Naive thymus-derived CD8-positive, alpha-beta T cell (primary cell): ENCODE measurements around the gene CBS. TPM values are rescaled to one million over a fixed set of nuclear protein-coding genes. Genes with fewer than 3 reads are reported as not detected.

Source experiments
- ATAC-seq, 2 donors: fragments of 150-1000 bp; cut with Tn5 transposase in 1 of 2; sonication (Bioruptor Pico), chemical (Tn5 transposase) in 1 of 2; 1 replicate in 1 of 2; 2 replicates in 1 of 2; pipeline ENCODE4 v1.10.0; 2021; ENCODE audit warnings: mild to moderate bottlenecking in 2 of 2, moderate library complexity in 2 of 2
- POLR2A ChIA-PET: fragments of 350-600 bp; sonication (Branson Sonifier 250); formaldehyde crosslinking; loops from one replicate; lab custom pipeline; 2021; ENCODE audit warnings: antibody characterized with exemption; lab: Charles Lee
- DNase-seq, 10 donors: peaks; one replicate each; pipeline versions ENCODE4 v3.0.0 to v3.0.0-alpha.2; 2020 to 2022
- H3K27ac Mint-ChIP-seq, 10 donors: one replicate each; pipeline ENCODE4 v1.8.0; 2020 to 2022; ENCODE audit warnings: mild to moderate bottlenecking in 10 of 10, mixed read lengths in 10 of 10, moderate library complexity in 4 of 10, inconsistent platforms in 1 of 10
- H3K27me3 Mint-ChIP-seq, 5 donors: one replicate each; pipeline ENCODE4 v1.8.0; 2021 to 2022; ENCODE audit warnings: mixed read lengths in 5 of 5
- H3K36me3 Mint-ChIP-seq, 3 donors: one replicate each; pipeline ENCODE4 v1.8.0; 2020 to 2022; ENCODE audit warnings: mixed read lengths in 3 of 3, mild to moderate bottlenecking in 2 of 3, inconsistent platforms in 1 of 3
- H3K4me1 Mint-ChIP-seq, 4 donors: one replicate each; pipeline ENCODE4 v1.8.0; 2021 to 2022; ENCODE audit warnings: mixed read lengths in 4 of 4
- H3K4me3 Mint-ChIP-seq, 10 donors: one replicate each; pipeline ENCODE4 v1.8.0; 2020 to 2022; ENCODE audit warnings: mild to moderate bottlenecking in 10 of 10, mixed read lengths in 10 of 10, moderate library complexity in 6 of 10, inconsistent platforms in 1 of 10
- H3K9me3 Mint-ChIP-seq, 9 donors: one replicate each; pipeline ENCODE4 v1.8.0; 2020 to 2022; ENCODE audit warnings: mixed read lengths in 9 of 9, mild to moderate bottlenecking in 3 of 9, inconsistent platforms in 1 of 9, moderate library complexity in 1 of 9
- polyA plus RNA-seq, 3 donors: library from polyadenylated mRNA; unstranded; fragments of 300-500 nt; fragmentation: Illumina TruSeq; gene quantifications; one replicate each; pipeline ENCODE4 v1.2.3, GENCODE V29; 2021
- total RNA-seq, 8 experiments: library from RNA in 2 of 8; stranded (reverse) in 2 of 8; gene quantifications; one replicate each; pipeline ENCODE4 v1.2.3 and lab custom pipeline; 2021 to 2026

Gene CBS
- total and polyA plus RNA-seq, 5 experiments from 2014 or later, result 0.09 to 0.80 (median 0.18) TPM; not detected in 2

DNA sequence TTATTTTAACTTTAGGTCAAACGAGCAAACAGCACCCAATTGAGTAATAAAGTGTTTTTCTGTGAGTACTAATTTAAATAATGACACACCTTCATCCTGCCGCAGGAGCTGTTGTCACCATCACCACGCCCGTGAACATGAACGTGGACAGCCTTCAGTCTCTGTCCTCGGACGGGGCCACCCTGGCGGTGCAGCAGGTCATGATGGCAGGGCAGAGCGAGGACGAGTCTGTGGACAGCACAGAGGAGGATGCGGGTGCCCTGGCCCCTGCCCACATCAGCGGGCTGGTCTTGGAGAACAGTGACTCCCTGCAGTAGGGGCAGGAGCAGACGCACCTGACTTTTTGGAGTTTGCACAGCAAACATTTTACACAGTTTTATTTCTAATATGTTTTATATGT is 45.9 kb downstream of the CBS start:
- H3K27me3 Mint-ChIP-seq, result no peaks in the 10 kb centered on the region
- DNase-seq (no peak), ATAC-seq (no peak)
- peaks cover 0 to 74% (median 27%) of the 10 kb centered on the region in 3 donors for H3K36me3 Mint-ChIP-seq
- H3K4me3 Mint-ChIP-seq, result no peak overlapping the region
- POLR2A ChIA-PET, result no interaction called here
- H3K4me1 Mint-ChIP-seq, result peaks cover 0 to 2% (median 0%) of the 10 kb centered on the region in 4 donors
- no peaks in the 10 kb centered on the region for H3K9me3 Mint-ChIP-seq
- H3K27ac Mint-ChIP-seq, result no peak overlapping the region

DNA sequence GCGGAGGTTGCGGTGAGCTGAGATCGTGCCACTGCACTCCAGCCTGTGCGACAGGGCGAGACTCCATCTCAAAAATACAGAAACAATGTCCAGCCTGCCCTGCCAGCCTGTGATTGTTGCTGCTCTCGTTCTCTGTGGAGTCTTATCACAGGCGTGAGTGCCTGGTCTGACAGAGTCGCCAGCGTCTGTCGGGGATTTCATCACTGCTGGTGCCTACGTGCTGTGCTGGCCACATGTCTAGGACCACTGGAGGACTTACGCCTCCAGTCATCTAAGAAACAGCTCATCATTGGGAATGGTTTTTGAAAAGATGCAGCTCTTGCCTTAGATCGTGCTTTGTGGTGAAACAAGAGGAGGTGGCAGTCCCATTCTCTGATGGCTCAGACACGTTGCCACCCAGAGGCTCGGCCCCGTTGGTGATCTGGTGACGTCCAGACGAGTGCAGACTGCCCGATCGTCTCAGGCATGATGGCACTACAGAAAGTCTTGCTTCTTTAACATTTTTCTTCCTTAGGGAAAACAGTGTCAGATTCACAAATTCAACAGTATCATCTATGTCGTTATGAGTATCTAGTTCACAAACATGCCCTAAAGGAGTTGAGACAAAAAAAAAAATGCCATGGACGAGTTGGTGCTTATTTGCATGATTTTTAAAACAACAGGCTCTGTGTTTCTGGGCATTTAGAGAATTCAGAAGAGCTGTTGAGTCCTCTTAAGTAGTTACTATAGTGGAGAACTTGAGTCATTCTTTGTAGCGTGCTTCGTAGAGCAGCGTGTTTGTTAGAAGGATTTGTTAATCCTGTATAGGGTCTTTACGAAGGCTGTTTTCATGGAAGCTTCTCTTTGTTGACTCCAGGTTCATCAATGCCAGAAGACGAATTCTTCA is 47.5 kb downstream of the CBS start:
- no peak overlapping the region for H3K27ac Mint-ChIP-seq
- no peaks in the 10 kb centered on the region for H3K9me3 Mint-ChIP-seq
- H3K27me3 Mint-ChIP-seq, result no peaks in the 10 kb centered on the region
- DNase-seq (no peak), ATAC-seq (no peak)
- POLR2A ChIA-PET, result no interaction called here
- H3K36me3 Mint-ChIP-seq, result peaks cover 0 to 87% (median 30%) of the 10 kb centered on the region in 3 donors
- H3K4me3 Mint-ChIP-seq, result no peak overlapping the region
- H3K4me1 Mint-ChIP-seq, result peaks cover 0 to 2% (median 0%) of the 10 kb centered on the region in 4 donors

DNA sequence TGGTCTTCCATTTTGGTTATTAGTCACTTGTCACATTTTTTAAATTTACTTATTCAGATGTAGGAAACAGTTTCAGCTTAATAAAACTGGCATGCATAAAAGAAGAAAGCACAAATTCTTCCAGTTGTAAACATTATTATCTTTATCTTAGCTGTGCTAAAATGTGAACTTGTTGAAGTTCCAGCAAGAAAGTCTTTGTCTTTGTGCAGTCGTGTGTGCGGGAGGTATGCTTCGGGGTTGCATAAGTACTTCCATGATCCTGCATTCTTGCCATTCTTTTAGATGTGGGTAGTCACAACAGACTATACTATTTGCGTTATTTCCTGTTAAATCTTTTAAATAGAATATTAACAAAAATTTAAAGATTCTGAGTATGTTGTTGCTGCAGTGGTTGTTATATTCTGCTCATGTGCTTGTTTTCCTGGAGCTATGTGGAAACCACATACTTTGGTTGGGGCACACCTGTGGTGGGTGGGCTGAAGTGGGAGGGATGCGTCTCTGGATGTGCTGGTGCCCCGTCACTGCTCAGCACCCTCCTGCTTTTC is 49.9 kb downstream of the CBS start:
- Mint-ChIP-seq H3K36me3 (peaks cover 0 to 89% (median 30%) of the 10 kb centered on the region in 3 donors), H3K4me3 (no peak overlapping the region), H3K27me3 (no peaks in the 10 kb centered on the region), H3K4me1 (no peaks in the 10 kb centered on the region), H3K9me3 (no peaks in the 10 kb centered on the region), H3K27ac (no peak overlapping the region)
- POLR2A ChIA-PET, result no interaction called here
- ATAC-seq, result no peak
- DNase-seq, result no peak

- POLR2A ChIA-PET, result no interaction called here
- no peaks in the 10 kb centered on the region for H3K4me1 Mint-ChIP-seq
- peaks cover 0 to 90% (median 25%) of the 10 kb centered on the region in 3 donors for H3K36me3 Mint-ChIP-seq
- ATAC-seq (no peak), DNase-seq (no peak)
- no peak overlapping the region for H3K4me3 Mint-ChIP-seq
- no peaks in the 10 kb centered on the region for H3K9me3 Mint-ChIP-seq
- H3K27me3 Mint-ChIP-seq, result no peaks in the 10 kb centered on the region
- no peak overlapping the region for H3K27ac Mint-ChIP-seq
These were observed 51.0 kb downstream of the CBS start for GRCh38 chr21:43024439-43025136.

DNA sequence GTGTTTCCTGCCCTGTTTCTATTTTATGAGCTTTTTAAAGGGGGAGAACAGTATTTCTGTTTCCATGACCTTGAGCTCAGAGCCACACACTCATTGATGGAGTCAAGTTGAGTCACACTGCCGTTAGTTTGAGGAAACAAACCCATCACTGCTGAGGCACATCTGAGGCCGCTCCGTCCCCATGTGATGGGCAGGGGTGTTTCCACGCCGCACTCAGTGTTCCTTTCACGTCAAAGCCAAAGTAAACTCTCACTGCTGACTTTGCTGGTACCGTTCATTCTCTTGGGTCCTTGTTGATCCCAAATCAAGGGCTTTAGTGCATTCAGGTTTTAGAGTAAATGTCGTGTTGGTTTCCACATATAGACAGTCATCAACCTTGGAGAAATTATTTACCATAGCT is 52.5 kb downstream of the CBS start:
- Mint-ChIP-seq H3K27ac (no peak overlapping the region), H3K4me3 (no peak overlapping the region), H3K27me3 (no peaks in the 10 kb centered on the region), H3K36me3 (peaks cover 0 to 87% (median 17%) of the 10 kb centered on the region in 3 donors), H3K9me3 (no peaks in the 10 kb centered on the region), H3K4me1 (no peaks in the 10 kb centered on the region)
- POLR2A ChIA-PET, result no interaction called here
- no peak for DNase-seq
- ATAC-seq, result no peak

DNA sequence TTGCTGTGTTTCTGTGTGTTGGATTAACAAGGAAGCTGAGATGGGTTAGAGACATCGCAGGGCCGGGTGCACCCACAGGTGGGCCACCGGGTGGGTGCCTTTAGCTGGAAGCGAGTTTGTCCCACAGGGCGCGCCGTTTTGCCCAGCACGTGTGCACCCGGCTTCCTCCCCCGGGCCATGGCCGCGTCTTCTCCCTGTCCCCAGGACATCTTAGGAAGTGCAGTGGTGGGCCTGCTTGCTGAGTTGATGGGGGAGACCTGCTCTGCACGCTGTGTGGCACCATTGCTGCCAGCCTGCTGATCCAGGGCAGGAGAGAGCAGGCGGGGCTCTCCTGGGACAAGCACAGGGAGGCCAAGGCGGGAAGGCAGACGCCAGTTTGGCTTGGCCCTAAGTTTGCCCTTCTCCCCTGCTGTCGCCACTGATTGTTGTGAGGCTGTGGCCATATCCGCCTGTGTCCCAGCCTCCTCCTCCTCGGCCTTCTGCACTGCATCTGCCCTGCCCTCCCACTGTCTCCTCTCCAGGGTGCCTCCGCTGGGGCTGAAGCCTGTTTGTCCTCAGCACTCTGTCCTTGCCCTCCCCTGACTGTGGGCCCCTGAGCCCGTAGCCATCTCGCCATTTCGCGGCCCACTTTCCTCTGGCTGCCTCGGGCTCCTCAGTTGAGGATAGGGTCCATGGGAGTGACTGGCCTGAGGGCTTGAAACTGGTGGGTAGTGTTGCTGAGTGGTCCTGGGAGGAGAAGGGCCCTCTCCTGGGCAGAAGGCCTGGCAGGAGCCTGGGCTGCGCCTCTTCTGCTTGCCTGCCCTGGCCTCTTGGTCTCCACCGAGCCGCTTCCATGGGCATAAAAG is 53.7 kb downstream of the CBS start:
- Mint-ChIP-seq H3K4me1 (no peaks in the 10 kb centered on the region), H3K27ac (no peak overlapping the region), H3K9me3 (no peaks in the 10 kb centered on the region), H3K36me3 (peaks cover 0 to 81% (median 15%) of the 10 kb centered on the region in 3 donors), H3K4me3 (no peak overlapping the region), H3K27me3 (no peaks in the 10 kb centered on the region)
- ATAC-seq (no peak), DNase-seq (no peak)
- POLR2A ChIA-PET, result no interaction called here

DNA sequence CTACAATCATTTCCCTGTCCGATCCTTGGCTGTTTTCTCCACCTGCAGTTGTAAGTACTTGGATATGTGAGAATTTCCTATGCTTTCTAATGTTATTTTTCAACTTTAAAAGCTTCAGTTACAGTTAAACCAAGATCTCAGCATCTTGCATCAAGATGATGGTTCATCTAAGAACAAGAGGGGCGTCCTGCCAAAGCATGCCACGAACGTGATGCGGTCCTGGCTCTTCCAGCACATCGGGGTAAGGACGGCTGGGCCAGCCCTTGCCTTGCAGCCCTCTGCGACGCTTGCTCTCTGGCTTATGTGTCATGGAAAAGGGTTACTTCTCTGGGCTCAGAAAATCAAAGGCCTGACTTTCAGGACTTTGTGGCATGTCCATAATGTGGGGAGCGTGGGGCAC is 54.4 kb downstream of the CBS start:
- peaks cover 0 to 5% (median 0%) of the 10 kb centered on the region in 4 donors for H3K4me1 Mint-ChIP-seq
- H3K27ac Mint-ChIP-seq, result peak overlapping the region in 1 of 10 donors; percentile 36
- no peak for ATAC-seq
- peaks cover 0 to 82% (median 21%) of the 10 kb centered on the region in 3 donors for H3K36me3 Mint-ChIP-seq
- POLR2A ChIA-PET, result no interaction called here
- H3K27me3 Mint-ChIP-seq, result no peaks in the 10 kb centered on the region
- no peak for DNase-seq
- H3K4me3 Mint-ChIP-seq, result no peak overlapping the region
- H3K9me3 Mint-ChIP-seq, result no peaks in the 10 kb centered on the region

DNA sequence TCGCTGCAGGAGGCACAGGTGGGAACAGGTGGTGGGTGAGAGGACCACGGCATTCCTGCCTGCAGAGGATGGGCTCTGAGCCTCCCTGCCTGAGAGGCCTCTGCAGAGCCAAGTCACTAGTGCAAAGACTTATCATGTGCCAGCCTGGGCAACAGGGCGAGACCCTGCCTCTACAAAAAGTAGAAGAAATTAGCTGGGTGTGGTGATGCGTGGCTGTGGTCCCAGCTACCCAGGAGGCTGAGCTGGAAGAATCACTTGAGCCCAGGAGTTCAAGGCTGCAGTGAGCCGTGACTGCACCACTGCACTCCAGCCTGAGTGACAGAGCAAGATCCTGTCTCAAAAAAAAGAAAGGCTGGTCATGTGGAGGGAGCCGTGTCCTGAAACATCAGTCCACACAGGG is 54.9 kb downstream of the CBS start:
- Mint-ChIP-seq H3K4me1 (peaks cover 0 to 9% (median 0%) of the 10 kb centered on the region in 4 donors), H3K36me3 (peaks cover 0 to 86% (median 21%) of the 10 kb centered on the region in 3 donors), H3K4me3 (no peak overlapping the region), H3K27ac (no peak overlapping the region), H3K27me3 (no peaks in the 10 kb centered on the region), H3K9me3 (no peaks in the 10 kb centered on the region)
- ATAC-seq, result no peak
- POLR2A ChIA-PET, result no interaction called here
- no peak for DNase-seq

DNA sequence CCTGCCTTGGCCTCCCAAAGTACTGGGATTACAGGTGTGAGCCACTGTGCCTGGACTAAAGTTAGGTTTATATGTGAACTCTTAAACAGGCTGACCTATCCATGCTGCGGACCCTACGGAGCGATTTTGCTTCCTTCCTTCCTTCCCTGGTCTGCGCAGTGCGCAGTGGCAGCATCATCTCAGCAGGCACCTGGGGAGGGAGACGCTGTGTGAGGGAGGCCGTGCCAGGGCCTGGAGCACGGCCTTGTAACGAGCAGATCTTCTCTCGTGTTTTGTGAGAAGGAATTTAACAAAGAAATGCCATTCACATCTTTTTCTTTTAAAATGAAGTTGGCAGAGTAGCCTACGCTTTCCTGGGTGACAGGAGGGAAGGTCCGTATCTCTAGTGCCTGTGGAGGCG is 55.5 kb downstream of the CBS start:
- H3K4me3 Mint-ChIP-seq, result no peak overlapping the region
- DNase-seq, result no peak
- peaks cover 0 to 15% (median 0%) of the 10 kb centered on the region in 4 donors for H3K4me1 Mint-ChIP-seq
- no peak for ATAC-seq
- no peaks in the 10 kb centered on the region for H3K9me3 Mint-ChIP-seq
- H3K27ac Mint-ChIP-seq, result no peak overlapping the region
- H3K27me3 Mint-ChIP-seq, result no peaks in the 10 kb centered on the region
- H3K36me3 Mint-ChIP-seq, result peaks cover 0 to 86% (median 21%) of the 10 kb centered on the region in 3 donors
- POLR2A ChIA-PET, result no interaction called here

DNA sequence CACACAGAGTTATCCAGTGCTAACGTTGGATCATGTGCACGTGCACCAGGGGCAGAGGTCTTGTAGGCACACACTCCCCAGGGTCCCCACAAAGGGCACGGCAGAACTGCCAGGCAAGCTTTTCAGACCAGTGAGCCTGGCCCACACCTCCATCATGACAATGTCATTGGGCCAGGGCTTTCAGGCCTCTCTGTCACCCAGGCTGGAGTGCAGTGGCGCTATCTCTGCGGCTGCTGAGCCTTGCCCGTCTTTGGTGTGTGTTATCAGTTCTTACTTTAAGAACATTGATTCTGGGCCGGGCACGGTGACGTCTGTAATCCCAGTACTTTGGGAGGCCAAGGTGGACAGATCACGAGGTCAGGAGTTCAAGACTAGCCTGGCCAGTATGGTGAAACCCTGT is 57.1 kb downstream of the CBS start:
- no peaks in the 10 kb centered on the region for H3K9me3 Mint-ChIP-seq
- H3K4me3 Mint-ChIP-seq, result no peak overlapping the region
- DNase-seq (no peak), ATAC-seq (no peak)
- H3K27me3 Mint-ChIP-seq, result no peaks in the 10 kb centered on the region
- H3K4me1 Mint-ChIP-seq, result peaks cover 0 to 15% (median 0%) of the 10 kb centered on the region in 4 donors
- no peak overlapping the region for H3K27ac Mint-ChIP-seq
- POLR2A ChIA-PET, result no interaction called here
- peaks cover 0 to 85% (median 28%) of the 10 kb centered on the region in 3 donors for H3K36me3 Mint-ChIP-seq

DNA sequence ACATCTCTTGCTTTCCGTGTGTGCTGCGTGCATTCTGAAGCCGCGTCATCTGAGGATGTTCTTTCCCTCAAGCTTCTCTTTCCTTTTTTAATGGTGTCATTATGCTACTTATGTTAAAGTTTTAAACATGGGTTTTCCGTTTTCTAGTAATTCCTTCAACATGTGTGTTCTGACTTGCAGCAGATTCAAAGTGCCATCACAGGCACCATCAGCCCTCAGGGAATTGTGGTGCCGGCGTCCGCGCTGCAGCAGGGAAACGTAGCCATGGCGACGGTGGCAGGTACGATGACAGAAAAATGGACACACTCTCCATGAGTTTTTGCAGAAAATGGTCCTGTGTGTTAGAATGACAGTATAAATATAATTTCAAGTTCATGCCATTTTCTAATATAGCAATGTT is 58.9 kb downstream of the CBS start:
- Mint-ChIP-seq H3K4me3 (no peak overlapping the region), H3K4me1 (peaks cover 0 to 15% (median 0%) of the 10 kb centered on the region in 4 donors), H3K9me3 (no peaks in the 10 kb centered on the region), H3K36me3 (peaks cover 0 to 85% (median 31%) of the 10 kb centered on the region in 3 donors), H3K27ac (no peak overlapping the region), H3K27me3 (no peaks in the 10 kb centered on the region)
- POLR2A ChIA-PET, result no interaction called here
- ATAC-seq (no peak), DNase-seq (no peak)

- POLR2A ChIA-PET, result no interaction called here
- DNase-seq, result no peak
- H3K9me3 Mint-ChIP-seq, result no peaks in the 10 kb centered on the region
- H3K4me3 Mint-ChIP-seq, result peak overlapping the region in 1 of 10 donors; percentile 56
- no peak for ATAC-seq
- no peaks in the 10 kb centered on the region for H3K27me3 Mint-ChIP-seq
- H3K36me3 Mint-ChIP-seq, result peaks cover 0 to 87% (median 27%) of the 10 kb centered on the region in 3 donors
- H3K27ac Mint-ChIP-seq, result peak overlapping the region in 1 of 10 donors; percentile 46
- H3K4me1 Mint-ChIP-seq, result peaks cover 0 to 15% (median 0%) of the 10 kb centered on the region in 4 donors
These were observed 59.6 kb downstream of the CBS start for GRCh38 chr21:43015906-43016540.
